Testis (tissue), 2 donors: ENCODE results near the gene ALDH1A3.

Source experiments
- POLR2A ChIP-seq: fragments of 450-650 bp; IDR thresholded peaks from one replicate; pipeline ENCODE4 v1.6.1; 2017; ENCODE audit warnings: antibody characterized with exemption, mild to moderate bottlenecking, moderate library complexity
- TF ChIP-seq, protein P1 (sequence below), 3 experiments: fragments of 450-650 bp in 2 of 3; fragments of 200-600 bp in 1 of 3; sonication (generic) in 1 of 3; IDR thresholded peaks; one replicate each; pipeline ENCODE4 v1.5.1; 2016 to 2019; ENCODE audit warnings: antibody characterized with exemption in 3 of 3, mild to moderate bottlenecking in 2 of 3, moderate library complexity in 1 of 3

DNA sequence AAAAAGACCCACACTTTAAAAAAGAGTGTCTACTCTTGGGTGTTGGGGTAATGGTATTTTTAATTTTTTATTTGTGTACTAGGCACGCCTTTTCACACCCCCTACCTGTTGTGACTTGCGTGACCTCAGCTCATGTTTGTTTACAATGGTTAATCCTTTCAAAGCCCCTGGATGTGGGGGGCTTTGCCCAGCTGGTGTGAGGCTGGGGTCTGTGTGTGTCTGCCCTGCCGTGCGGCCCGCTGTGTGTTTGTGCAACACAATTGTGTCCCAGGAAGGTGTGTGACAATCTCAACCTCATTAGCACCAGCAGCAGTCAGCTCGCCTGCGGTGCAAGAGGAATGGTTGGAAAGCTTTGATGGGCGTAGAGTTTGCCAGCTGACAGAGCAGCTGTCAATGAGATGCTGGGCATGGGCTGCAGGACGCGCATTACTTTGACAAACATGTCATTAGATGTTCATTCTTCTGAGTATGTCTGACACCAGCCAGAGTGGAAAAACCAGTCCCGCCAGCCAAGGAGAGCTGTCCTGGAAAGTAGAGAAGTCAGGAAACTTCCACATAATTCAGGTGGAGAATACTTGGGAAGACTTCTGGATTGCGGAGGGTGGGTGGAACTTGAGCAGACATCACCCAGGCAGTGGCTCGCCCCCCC lies 49.1 kb downstream of the ALDH1A3 start:
- TF ChIP-seq, protein P1, sequence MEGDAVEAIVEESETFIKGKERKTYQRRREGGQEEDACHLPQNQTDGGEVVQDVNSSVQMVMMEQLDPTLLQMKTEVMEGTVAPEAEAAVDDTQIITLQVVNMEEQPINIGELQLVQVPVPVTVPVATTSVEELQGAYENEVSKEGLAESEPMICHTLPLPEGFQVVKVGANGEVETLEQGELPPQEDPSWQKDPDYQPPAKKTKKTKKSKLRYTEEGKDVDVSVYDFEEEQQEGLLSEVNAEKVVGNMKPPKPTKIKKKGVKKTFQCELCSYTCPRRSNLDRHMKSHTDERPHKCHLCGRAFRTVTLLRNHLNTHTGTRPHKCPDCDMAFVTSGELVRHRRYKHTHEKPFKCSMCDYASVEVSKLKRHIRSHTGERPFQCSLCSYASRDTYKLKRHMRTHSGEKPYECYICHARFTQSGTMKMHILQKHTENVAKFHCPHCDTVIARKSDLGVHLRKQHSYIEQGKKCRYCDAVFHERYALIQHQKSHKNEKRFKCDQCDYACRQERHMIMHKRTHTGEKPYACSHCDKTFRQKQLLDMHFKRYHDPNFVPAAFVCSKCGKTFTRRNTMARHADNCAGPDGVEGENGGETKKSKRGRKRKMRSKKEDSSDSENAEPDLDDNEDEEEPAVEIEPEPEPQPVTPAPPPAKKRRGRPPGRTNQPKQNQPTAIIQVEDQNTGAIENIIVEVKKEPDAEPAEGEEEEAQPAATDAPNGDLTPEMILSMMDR (IDR thresholded peaks at IDR 0.05) = no peak
- no peak for TF ChIP-seq POLR2A
